ENCODE results near the gene PLXDC2. TPM values are rescaled to one million over a fixed set of nuclear protein-coding genes. Genes with fewer than 3 reads are reported as not detected.

Gene PLXDC2
- total RNA-seq, 5 donors from 2014 or later (not counting 1 experiment from before 2014, with no cell fraction given): 0.49 to 1.1 (median 0.56) TPM

- no peak for DNase-seq
- peaks cover 0 to 11% (median 4%) of the 10 kb centered on the region in 3 donors for H3K9me3 Mint-ChIP-seq
- H3K4me1 ChIP-seq (ENCODE audit: control insufficient read depth in 1 of 2, extremely low read depth in 1 of 2, insufficient read depth in 2 of 2, low read length in 2 of 2): no peaks in the 10 kb centered on the region
- no peak overlapping the region for H3K4me3 Mint-ChIP-seq
- H3K27ac ChIP-seq (ENCODE audit: low read length): no peak overlapping the region
- H3K36me3 Mint-ChIP-seq: no peaks in the 10 kb centered on the region
- no peak for ATAC-seq (replicated peaks in 1 of 4)
- 71% methylated on average over 1 of the region's 5 CpGs for WGBS (ENCODE audit: insufficient coverage)
- H3K9me3 ChIP-seq: no peaks in the 10 kb centered on the region
- ChIA-PET POLR2A (no interaction called here), CTCF (no interaction called here)
- H3K27me3 ChIP-seq (replicated peaks in 1 of 2; ENCODE audit: control insufficient read depth in 2 of 2, extremely low read depth in 1 of 2, insufficient read depth in 2 of 2, low read length in 1 of 2): no peaks in the 10 kb centered on the region
- H3K4me3 ChIP-seq (ENCODE audit: control insufficient read depth in 1 of 2, extremely low read depth in 1 of 2, low read length in 1 of 2): no peak overlapping the region
- no peaks in the 10 kb centered on the region for H3K36me3 ChIP-seq (ENCODE audit: control insufficient read depth in 2 of 2, extremely low read depth in 1 of 2, insufficient read depth in 1 of 2, low read length in 1 of 2)
- H3K27ac Mint-ChIP-seq: no peak overlapping the region
- H3K27me3 Mint-ChIP-seq: no peaks in the 10 kb centered on the region
- no peaks in the 10 kb centered on the region for H3K4me1 Mint-ChIP-seq
Observed at GRCh38 chr10:20234579-20234978, 418.3 kb downstream of the PLXDC2 start.

GRCh38 chr10:20237091-20237570, 420.9 kb downstream of the PLXDC2 start:
- no peak overlapping the region for H3K4me3 ChIP-seq (ENCODE audit: control insufficient read depth in 1 of 2, extremely low read depth in 1 of 2, low read length in 1 of 2)
- CTCF ChIA-PET: no interaction called here
- no peaks in the 10 kb centered on the region for H3K27me3 ChIP-seq (replicated peaks in 1 of 2; ENCODE audit: control insufficient read depth in 2 of 2, extremely low read depth in 1 of 2, insufficient read depth in 2 of 2, low read length in 1 of 2)
- no peaks in the 10 kb centered on the region for H3K9me3 ChIP-seq
- Mint-ChIP-seq H3K9me3 (peaks cover 0 to 12% (median 4%) of the 10 kb centered on the region in 3 donors), H3K27me3 (no peaks in the 10 kb centered on the region), H3K36me3 (no peaks in the 10 kb centered on the region), H3K27ac (no peak overlapping the region), H3K4me3 (no peak overlapping the region), H3K4me1 (no peaks in the 10 kb centered on the region)
- H3K27ac ChIP-seq (ENCODE audit: low read length): no peak overlapping the region
- no peak for DNase-seq
- H3K36me3 ChIP-seq (ENCODE audit: control insufficient read depth in 2 of 2, extremely low read depth in 1 of 2, insufficient read depth in 1 of 2, low read length in 1 of 2): no peaks in the 10 kb centered on the region
- no peaks in the 10 kb centered on the region for H3K4me1 ChIP-seq (ENCODE audit: control insufficient read depth in 1 of 2, extremely low read depth in 1 of 2, insufficient read depth in 2 of 2, low read length in 2 of 2)
- no peak for ATAC-seq (replicated peaks in 1 of 4)
- POLR2A ChIA-PET: interaction anchor here in 1 of 2 donors (0.7 kb wide), 1 partner anchor 398 kb away, joined by 3 read pairs; no protein-coding TSS in a partner anchor
- WGBS (ENCODE audit: insufficient coverage): no CpG with 5 or more reads among the region's 2 CpGs

GRCh38 chr10:20237586-20237985, 421.4 kb downstream of the PLXDC2 start:
- Mint-ChIP-seq H3K9me3 (peaks cover 0 to 12% (median 4%) of the 10 kb centered on the region in 3 donors), H3K27me3 (no peaks in the 10 kb centered on the region), H3K4me3 (no peak overlapping the region), H3K4me1 (no peaks in the 10 kb centered on the region), H3K27ac (no peak overlapping the region), H3K36me3 (no peaks in the 10 kb centered on the region)
- no peaks in the 10 kb centered on the region for H3K9me3 ChIP-seq
- ATAC-seq (replicated peaks in 1 of 4) (no peak), DNase-seq (no peak)
- ChIA-PET POLR2A (no interaction called here), CTCF (no interaction called here)
- H3K36me3 ChIP-seq (ENCODE audit: control insufficient read depth in 2 of 2, extremely low read depth in 1 of 2, insufficient read depth in 1 of 2, low read length in 1 of 2): no peaks in the 10 kb centered on the region
- H3K4me1 ChIP-seq (ENCODE audit: control insufficient read depth in 1 of 2, extremely low read depth in 1 of 2, insufficient read depth in 2 of 2, low read length in 2 of 2): no peaks in the 10 kb centered on the region
- H3K4me3 ChIP-seq (ENCODE audit: control insufficient read depth in 1 of 2, extremely low read depth in 1 of 2, low read length in 1 of 2): no peak overlapping the region
- no peak overlapping the region for H3K27ac ChIP-seq (ENCODE audit: low read length)
- no peaks in the 10 kb centered on the region for H3K27me3 ChIP-seq (replicated peaks in 1 of 2; ENCODE audit: control insufficient read depth in 2 of 2, extremely low read depth in 1 of 2, insufficient read depth in 2 of 2, low read length in 1 of 2)

DNA sequence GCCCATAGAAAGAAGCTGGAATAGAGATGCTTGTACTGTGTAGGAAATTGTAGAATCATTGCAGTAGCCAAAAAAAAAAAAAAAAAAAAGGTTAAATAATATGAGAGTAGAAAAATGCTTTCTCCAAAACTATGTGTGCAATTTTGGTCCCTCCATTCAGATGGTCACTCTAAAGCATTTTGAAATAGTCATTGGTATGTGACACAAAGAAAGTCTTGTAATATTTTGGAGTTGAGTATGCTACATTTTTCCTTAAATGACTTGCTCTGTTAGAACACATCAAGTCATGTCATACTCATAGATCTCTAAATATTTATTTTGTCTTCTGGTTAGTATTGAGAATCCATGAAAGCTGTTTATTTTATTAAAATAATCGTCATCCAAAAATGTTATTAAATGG, 424.4 kb downstream of the PLXDC2 start:
- no peak overlapping the region for H3K27ac ChIP-seq (ENCODE audit: low read length)
- H3K9me3 ChIP-seq: no peaks in the 10 kb centered on the region
- POLR2A ChIA-PET: no interaction called here
- no peaks in the 10 kb centered on the region for H3K36me3 Mint-ChIP-seq
- CTCF ChIA-PET: no interaction called here
- H3K4me1 Mint-ChIP-seq: no peaks in the 10 kb centered on the region
- no peaks in the 10 kb centered on the region for H3K4me1 ChIP-seq (ENCODE audit: control insufficient read depth in 1 of 2, extremely low read depth in 1 of 2, insufficient read depth in 2 of 2, low read length in 2 of 2)
- H3K27ac Mint-ChIP-seq: no peak overlapping the region
- no peaks in the 10 kb centered on the region for H3K27me3 Mint-ChIP-seq
- DNase-seq (no peak), ATAC-seq (replicated peaks in 1 of 4) (no peak)
- WGBS (ENCODE audit: insufficient coverage): no CpG with 5 or more reads among the region's 1 CpG
- H3K27me3 ChIP-seq (replicated peaks in 1 of 2; ENCODE audit: control insufficient read depth in 2 of 2, extremely low read depth in 1 of 2, insufficient read depth in 2 of 2, low read length in 1 of 2): no peaks in the 10 kb centered on the region
- no peak overlapping the region for H3K4me3 Mint-ChIP-seq
- H3K9me3 Mint-ChIP-seq: peaks cover 0 to 12% (median 4%) of the 10 kb centered on the region in 3 donors
- no peak overlapping the region for H3K4me3 ChIP-seq (ENCODE audit: control insufficient read depth in 1 of 2, extremely low read depth in 1 of 2, low read length in 1 of 2)
- no peaks in the 10 kb centered on the region for H3K36me3 ChIP-seq (ENCODE audit: control insufficient read depth in 2 of 2, extremely low read depth in 1 of 2, insufficient read depth in 1 of 2, low read length in 1 of 2)

DNA sequence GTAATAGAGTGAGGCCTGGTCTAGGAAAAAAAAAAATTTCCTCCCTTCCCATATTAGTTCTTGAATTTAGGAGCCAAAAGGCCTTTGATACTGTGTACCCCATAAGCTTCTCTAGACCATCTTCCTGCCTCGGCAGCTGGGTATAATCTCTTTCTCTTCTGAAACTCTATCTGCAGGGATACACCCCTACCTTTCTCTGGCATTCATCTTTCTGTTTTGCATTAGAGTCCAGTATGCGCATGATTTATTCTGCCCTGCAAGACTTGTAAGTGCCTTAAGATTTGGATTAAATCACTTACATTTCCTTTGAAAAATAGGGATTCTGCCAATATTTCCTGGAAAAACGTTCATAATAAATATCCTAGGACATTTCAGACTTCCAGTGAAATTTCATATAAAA, 431.2 kb downstream of the PLXDC2 start:
- H3K4me1 ChIP-seq (ENCODE audit: control insufficient read depth in 1 of 2, extremely low read depth in 1 of 2, insufficient read depth in 2 of 2, low read length in 2 of 2): no peaks in the 10 kb centered on the region
- H3K36me3 Mint-ChIP-seq: no peaks in the 10 kb centered on the region
- no peak overlapping the region for H3K4me3 ChIP-seq (ENCODE audit: control insufficient read depth in 1 of 2, extremely low read depth in 1 of 2, low read length in 1 of 2)
- no peaks in the 10 kb centered on the region for H3K27me3 Mint-ChIP-seq
- WGBS (ENCODE audit: insufficient coverage): 100% methylated on average over 1 of the region's 3 CpGs
- no peak overlapping the region for H3K27ac Mint-ChIP-seq
- no peaks in the 10 kb centered on the region for H3K4me1 Mint-ChIP-seq
- no peak overlapping the region for H3K27ac ChIP-seq (ENCODE audit: low read length)
- no peaks in the 10 kb centered on the region for H3K27me3 ChIP-seq (replicated peaks in 1 of 2; ENCODE audit: control insufficient read depth in 2 of 2, extremely low read depth in 1 of 2, insufficient read depth in 2 of 2, low read length in 1 of 2)
- no peaks in the 10 kb centered on the region for H3K36me3 ChIP-seq (ENCODE audit: control insufficient read depth in 2 of 2, extremely low read depth in 1 of 2, insufficient read depth in 1 of 2, low read length in 1 of 2)
- CTCF ChIA-PET: interaction anchor here in 1 of 2 donors (0.6 kb wide), 1 partner anchor 676 kb away, joined by 3 read pairs; no protein-coding TSS in a partner anchor
- no peaks in the 10 kb centered on the region for H3K9me3 ChIP-seq
- POLR2A ChIA-PET: interaction anchor here in 1 of 2 donors (0.7 kb wide), 1 partner anchor 11 kb away, joined by 3 read pairs; no protein-coding TSS in a partner anchor
- H3K9me3 Mint-ChIP-seq: peaks cover 0 to 7% (median 6%) of the 10 kb centered on the region in 3 donors
- DNase-seq (no peak), ATAC-seq (replicated peaks in 1 of 4) (no peak)
- no peak overlapping the region for H3K4me3 Mint-ChIP-seq

DNA sequence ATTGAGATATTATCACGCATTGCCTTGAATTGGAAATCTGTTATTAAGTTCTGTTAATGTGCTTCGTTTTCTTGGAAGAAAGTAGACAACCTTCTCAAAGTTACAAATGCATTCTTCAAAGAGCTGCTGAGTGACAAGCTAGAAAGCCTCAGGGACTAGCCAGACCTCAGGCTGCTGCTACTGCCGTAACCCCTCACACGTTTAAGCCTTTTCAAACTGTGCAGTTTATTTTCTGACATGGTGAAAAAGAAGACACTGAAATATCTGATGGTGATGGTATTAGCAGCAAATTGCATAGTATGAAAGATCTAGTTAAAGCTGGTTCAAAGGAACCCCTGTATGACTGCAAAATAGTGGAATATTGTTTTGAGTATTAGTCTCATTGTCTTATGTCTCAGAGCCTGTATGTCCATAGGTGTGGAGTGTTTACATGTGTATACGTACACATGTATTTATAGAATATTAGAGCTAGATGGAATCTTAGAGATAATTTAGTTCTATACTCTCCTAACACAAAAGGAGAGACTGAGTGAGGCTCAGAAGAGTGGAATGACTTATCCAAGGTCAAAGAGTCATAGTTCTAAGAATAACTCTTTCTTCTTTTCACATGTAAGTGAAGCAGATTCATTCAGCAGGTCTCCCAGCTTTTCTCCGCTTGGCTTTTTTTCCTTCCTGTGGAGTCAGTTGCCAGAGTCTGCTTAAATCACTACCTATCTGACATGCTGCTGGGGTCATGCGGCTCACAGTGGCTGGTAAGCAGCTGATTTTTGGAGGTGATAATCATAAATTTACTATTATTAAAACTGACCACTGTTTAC, 431.9 kb downstream of the PLXDC2 start:
- CTCF ChIA-PET: interaction anchor here in 1 of 2 donors (0.6 kb wide), 1 partner anchor 675 kb away, joined by 3 read pairs; no protein-coding TSS in a partner anchor

More for the DNA sequence above, 431.9 kb downstream of the PLXDC2 start:
- Mint-ChIP-seq H3K4me3 (no peak overlapping the region), H3K27ac (no peak overlapping the region), H3K4me1 (no peaks in the 10 kb centered on the region), H3K9me3 (peaks cover 0 to 7% (median 6%) of the 10 kb centered on the region in 3 donors), H3K27me3 (no peaks in the 10 kb centered on the region), H3K36me3 (no peaks in the 10 kb centered on the region)
- ATAC-seq (replicated peaks in 1 of 4): no peak
- 88% methylated on average over 4 of the region's 7 CpGs for WGBS (ENCODE audit: insufficient coverage)
- POLR2A ChIA-PET: interaction anchor here in 1 of 2 donors (0.7 kb wide), 2 partner anchors 10 to 418 kb away, joined by 3 to 5 read pairs; no protein-coding TSS in a partner anchor
- no peaks in the 10 kb centered on the region for H3K36me3 ChIP-seq (ENCODE audit: control insufficient read depth in 2 of 2, extremely low read depth in 1 of 2, insufficient read depth in 1 of 2, low read length in 1 of 2)
- no peaks in the 10 kb centered on the region for H3K9me3 ChIP-seq
- no peak overlapping the region for H3K27ac ChIP-seq (ENCODE audit: low read length)
- H3K4me1 ChIP-seq (ENCODE audit: control insufficient read depth in 1 of 2, extremely low read depth in 1 of 2, insufficient read depth in 2 of 2, low read length in 2 of 2): no peaks in the 10 kb centered on the region
- H3K4me3 ChIP-seq (ENCODE audit: control insufficient read depth in 1 of 2, extremely low read depth in 1 of 2, low read length in 1 of 2): no peak overlapping the region
- no peaks in the 10 kb centered on the region for H3K27me3 ChIP-seq (replicated peaks in 1 of 2; ENCODE audit: control insufficient read depth in 2 of 2, extremely low read depth in 1 of 2, insufficient read depth in 2 of 2, low read length in 1 of 2)
- DNase-seq: no peak

All from T-cell (primary cell).